Osteocyte (in vitro differentiated cells): ENCODE data around the gene KIF16B. TPM values are rescaled to one million over a fixed set of nuclear protein-coding genes. Genes with fewer than 3 reads are reported as not detected.

Experiments
- DNase-seq: peaks from one replicate; pipeline ENCODE4 v3.0.0; 2021; ENCODE audit warnings: mixed read lengths; ENCODE audit not compliant: unreplicated experiment; ENCODE audit errors: extremely low spot score
- H3K27ac Mint-ChIP-seq: one replicate; pipeline ENCODE4 v1.8.0; 2021; ENCODE audit warnings: mild to moderate bottlenecking, mixed read lengths; ENCODE audit not compliant: unreplicated experiment
- H3K27me3 Mint-ChIP-seq: one replicate; pipeline ENCODE4 v1.8.0; 2021; ENCODE audit warnings: mixed read lengths; ENCODE audit not compliant: unreplicated experiment
- H3K36me3 Mint-ChIP-seq: one replicate; pipeline ENCODE4 v1.8.0; 2021; ENCODE audit warnings: mixed read lengths; ENCODE audit not compliant: unreplicated experiment
- H3K4me1 Mint-ChIP-seq: one replicate; pipeline ENCODE4 v1.8.0; 2021; ENCODE audit warnings: mixed read lengths; ENCODE audit not compliant: unreplicated experiment
- H3K4me3 Mint-ChIP-seq: one replicate; pipeline ENCODE4 v1.8.0; 2021; ENCODE audit warnings: mild to moderate bottlenecking, moderate library complexity, mixed read lengths; ENCODE audit not compliant: unreplicated experiment
- H3K9me3 Mint-ChIP-seq: one replicate; pipeline ENCODE4 v1.8.0; 2021; ENCODE audit warnings: mixed read lengths; ENCODE audit not compliant: unreplicated experiment
- total RNA-seq: library from RNA; stranded (reverse); gene quantifications from 2 replicates; pipeline ENCODE4 v1.2.1, GENCODE V29; 2021
- TF ChIP-seq, protein P1 (sequence below): fragments of 200-600 bp; sonication (generic); IDR thresholded peaks from 2 replicates; pipeline ENCODE4 v1.5.0; 2021; ENCODE audit warnings: antibody characterized with exemption, mild to moderate bottlenecking, moderate library complexity

Gene KIF16B
- total RNA-seq, 1 donor from 2014 or later: 10.2 TPM

GRCh38 chr20:16457514-16457913, 115.7 kb downstream of the KIF16B start:
- Mint-ChIP-seq H3K4me1 (peaks cover 17% of the 10 kb centered on the region), H3K9me3 (no peaks in the 10 kb centered on the region), H3K4me3 (no peak overlapping the region), H3K27me3 (no peaks in the 10 kb centered on the region), H3K27ac (no peak overlapping the region), H3K36me3 (no peaks in the 10 kb centered on the region)
- DNase-seq: no peak
- TF ChIP-seq, protein P1, sequence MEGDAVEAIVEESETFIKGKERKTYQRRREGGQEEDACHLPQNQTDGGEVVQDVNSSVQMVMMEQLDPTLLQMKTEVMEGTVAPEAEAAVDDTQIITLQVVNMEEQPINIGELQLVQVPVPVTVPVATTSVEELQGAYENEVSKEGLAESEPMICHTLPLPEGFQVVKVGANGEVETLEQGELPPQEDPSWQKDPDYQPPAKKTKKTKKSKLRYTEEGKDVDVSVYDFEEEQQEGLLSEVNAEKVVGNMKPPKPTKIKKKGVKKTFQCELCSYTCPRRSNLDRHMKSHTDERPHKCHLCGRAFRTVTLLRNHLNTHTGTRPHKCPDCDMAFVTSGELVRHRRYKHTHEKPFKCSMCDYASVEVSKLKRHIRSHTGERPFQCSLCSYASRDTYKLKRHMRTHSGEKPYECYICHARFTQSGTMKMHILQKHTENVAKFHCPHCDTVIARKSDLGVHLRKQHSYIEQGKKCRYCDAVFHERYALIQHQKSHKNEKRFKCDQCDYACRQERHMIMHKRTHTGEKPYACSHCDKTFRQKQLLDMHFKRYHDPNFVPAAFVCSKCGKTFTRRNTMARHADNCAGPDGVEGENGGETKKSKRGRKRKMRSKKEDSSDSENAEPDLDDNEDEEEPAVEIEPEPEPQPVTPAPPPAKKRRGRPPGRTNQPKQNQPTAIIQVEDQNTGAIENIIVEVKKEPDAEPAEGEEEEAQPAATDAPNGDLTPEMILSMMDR: no peak

- Mint-ChIP-seq H3K4me3 (no peak overlapping the region), H3K36me3 (peaks cover 3% of the 10 kb centered on the region), H3K4me1 (peaks cover 20% of the 10 kb centered on the region), H3K27ac (no peak overlapping the region), H3K27me3 (no peaks in the 10 kb centered on the region), H3K9me3 (no peaks in the 10 kb centered on the region)
- DNase-seq: no peak
- TF ChIP-seq, protein P1: no peak
These were observed 117.9 kb downstream of the KIF16B start for GRCh38 chr20:16455324-16455723.

GRCh38 chr20:16451982-16452381, 121.3 kb downstream of the KIF16B start:
- peaks cover 2% of the 10 kb centered on the region for H3K4me1 Mint-ChIP-seq
- peaks cover 4% of the 10 kb centered on the region for H3K36me3 Mint-ChIP-seq
- no peak overlapping the region for H3K27ac Mint-ChIP-seq
- H3K9me3 Mint-ChIP-seq: peaks cover 3% of the 10 kb centered on the region
- TF ChIP-seq, protein P1: no peak
- H3K4me3 Mint-ChIP-seq: no peak overlapping the region
- no peak for DNase-seq
- no peaks in the 10 kb centered on the region for H3K27me3 Mint-ChIP-seq

DNA sequence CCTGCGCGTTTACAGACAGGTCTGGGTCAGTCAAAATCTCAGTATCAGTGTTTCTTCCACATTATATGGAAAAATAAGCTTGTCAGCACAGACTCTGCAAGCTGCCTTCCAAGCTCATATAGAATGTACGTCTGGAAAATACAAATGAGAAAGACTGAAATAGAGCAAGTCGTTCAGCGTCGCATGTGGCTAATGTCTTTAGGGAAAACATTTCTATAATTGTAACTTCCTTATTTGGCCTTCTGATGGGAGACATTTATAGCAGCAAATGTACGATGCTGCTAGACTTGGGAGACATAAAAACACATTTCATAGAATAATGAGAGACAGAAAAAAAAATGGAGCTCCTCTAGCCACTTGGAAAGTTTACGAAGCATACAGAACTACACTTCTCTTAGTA, 122.2 kb downstream of the KIF16B start:
- H3K9me3 Mint-ChIP-seq: peaks cover 3% of the 10 kb centered on the region

GRCh38 chr20:16446991-16447390, 126.3 kb downstream of the KIF16B start:
- H3K4me1 Mint-ChIP-seq: peaks cover 9% of the 10 kb centered on the region
- H3K36me3 Mint-ChIP-seq: peaks cover 4% of the 10 kb centered on the region
- DNase-seq: no peak
- H3K9me3 Mint-ChIP-seq: peaks cover 3% of the 10 kb centered on the region
- H3K27me3 Mint-ChIP-seq: no peaks in the 10 kb centered on the region
- no peak overlapping the region for H3K27ac Mint-ChIP-seq
- H3K4me3 Mint-ChIP-seq: no peak overlapping the region
- TF ChIP-seq, protein P1: no peak

More for the DNA sequence above, 122.2 kb downstream of the KIF16B start:
- H3K27ac Mint-ChIP-seq: no peak overlapping the region
- H3K4me3 Mint-ChIP-seq: no peak overlapping the region
- peaks cover 4% of the 10 kb centered on the region for H3K36me3 Mint-ChIP-seq
- no peak for DNase-seq
- H3K27me3 Mint-ChIP-seq: no peaks in the 10 kb centered on the region
- H3K4me1 Mint-ChIP-seq: peaks cover 2% of the 10 kb centered on the region
- TF ChIP-seq, protein P1: no peak
